Right lobe of liver (tissue), 4 donors: Measurements from ENCODE around the gene INAFM2.

Experiments used
- CTCF ChIP-seq, 4 donors: fragments of 200-600 bp in 3 of 4; fragments of 450-650 bp in 1 of 4; IDR thresholded peaks; one replicate each; pipeline versions ENCODE4 v1.5.1 to v1.8.0; 2016 to 2022; ENCODE audit warnings: antibody characterized with exemption in 4 of 4, mild to moderate bottlenecking in 2 of 4
- POLR2A ChIP-seq: fragments of 450-650 bp; IDR thresholded peaks from one replicate; pipeline ENCODE4 v1.6.1; 2017; ENCODE audit warnings: antibody characterized with exemption, mild to moderate bottlenecking
- donor health status: DM: no; HTN: no; CAD: no.
- donor health status: DM: no; HTN: no; CAD: no.
- donor health status: DM: no; HTN: yes; CAD: no.

GRCh38 chr15:40363611-40364010 lies 40.1 kb downstream of the INAFM2 start:
- TF ChIP-seq CTCF (IDR thresholded peaks at IDR 0.05) = no peak
- TF ChIP-seq POLR2A = no peak
